HEK293 (cell line): ENCODE data around the gene BCAR1.
A peak's percentile ranks its signal among the peaks of the same experiment; 100 is the strongest.

Experiments used
- CTCF ChIA-PET: fragments of 350-600 bp; formaldehyde crosslinking; extraction: SDS; loops from one replicate; lab custom pipeline; 2021; ENCODE audit warnings: antibody characterized with exemption; lab: Yijun Ruan, JAX
- POLR2A ChIA-PET: fragments of 300-600 bp; formaldehyde crosslinking; extraction: SDS; loops from one replicate; lab custom pipeline; 2020; ENCODE audit warnings: antibody characterized with exemption, inconsistent platforms; lab: Yijun Ruan, JAX
- H3K27ac ChIP-seq: fragments of 200-500 bp; sonication (Bioruptor generic); 2 replicates; pipeline ENCODE4 v1.5.1; 2014; ENCODE audit warnings: low read depth, low read length, control low read depth, inconsistent platforms; ENCODE audit errors: extremely low read depth
- H3K36me3 ChIP-seq, 2 experiments: fragments of 200-500 bp in 1 of 2; sonication (Bioruptor generic) in 1 of 2; 1 replicate in 1 of 2; 2 replicates in 1 of 2; pipeline ENCODE4 v1.5.1; 2014 to 2017; ENCODE audit warnings: inconsistent platforms in 2 of 2, low read length in 2 of 2; ENCODE audit not compliant: control insufficient read depth in 2 of 2, insufficient read depth in 1 of 2
- H3K4me1 ChIP-seq: fragments of 200-500 bp; sonication (Bioruptor generic); 2 replicates; pipeline ENCODE4 v1.5.1; 2014; ENCODE audit warnings: mild to moderate bottlenecking, low read length, inconsistent platforms; ENCODE audit not compliant: control insufficient read depth, insufficient read depth
- H3K4me3 ChIP-seq: 2 replicates; pipeline ENCODE4 v1.5.1; 2011; ENCODE audit warnings: low read depth, mild to moderate bottlenecking, control low read depth, low read length, moderate library complexity
- H3K9me3 ChIP-seq: fragments of 200-500 bp; sonication (Bioruptor generic); 2 replicates; pipeline ENCODE4 v1.5.1; 2014; ENCODE audit warnings: low read depth, low read length, inconsistent platforms; ENCODE audit not compliant: control insufficient read depth, insufficient read depth
- AEBP2 ChIP-seq: fragments of 450-650 bp; formaldehyde crosslinking; IDR thresholded peaks from 2 replicates; pipeline ENCODE4 v1.5.1; 2016; ENCODE audit warnings: missing biosample characterization, missing genetic modification characterization, borderline replicate concordance
- KLF8 ChIP-seq: fragments of 450-650 bp; formaldehyde crosslinking; IDR thresholded peaks from 2 replicates; pipeline ENCODE4 v1.5.1; 2016; ENCODE audit warnings: missing biosample characterization, missing genetic modification characterization
- PATZ1 ChIP-seq: fragments of 450-650 bp; formaldehyde crosslinking; IDR thresholded peaks from 2 replicates; pipeline ENCODE4 v1.5.1; 2016; ENCODE audit warnings: missing biosample characterization, missing genetic modification characterization
- SP2 ChIP-seq: fragments of 450-650 bp; formaldehyde crosslinking; IDR thresholded peaks from 2 replicates; pipeline ENCODE4 v1.5.1; 2016; ENCODE audit warnings: missing biosample characterization, missing genetic modification characterization
- TSHZ1 ChIP-seq: fragments of 450-650 bp; formaldehyde crosslinking; IDR thresholded peaks from 2 replicates; pipeline ENCODE4 v1.5.1; 2016; ENCODE audit warnings: missing biosample characterization, missing genetic modification characterization, borderline replicate concordance
- ZEB2 ChIP-seq: fragments of 450-650 bp; formaldehyde crosslinking; IDR thresholded peaks from 2 replicates; pipeline ENCODE4 v1.5.1; 2016; ENCODE audit warnings: missing biosample characterization, missing genetic modification characterization
- ZFHX2 ChIP-seq: fragments of 450-650 bp; formaldehyde crosslinking; conservative IDR thresholded peaks from 2 replicates; pipeline ENCODE4 v1.5.1; 2016; ENCODE audit warnings: missing biosample characterization, missing genetic modification characterization
- ZIC2 ChIP-seq: fragments of 450-650 bp; formaldehyde crosslinking; IDR thresholded peaks from 2 replicates; pipeline ENCODE4 v1.5.1; 2016; ENCODE audit warnings: missing biosample characterization, missing genetic modification characterization
- ZNF112 ChIP-seq: fragments of 450-650 bp; formaldehyde crosslinking; IDR thresholded peaks from 2 replicates; pipeline ENCODE4 v1.5.0; 2017; ENCODE audit warnings: missing biosample characterization, missing genetic modification characterization
- ZNF140 ChIP-seq: fragments of 450-650 bp; formaldehyde crosslinking; IDR thresholded peaks from 2 replicates; pipeline ENCODE4 v1.5.1; 2016; ENCODE audit warnings: missing biosample characterization, missing genetic modification characterization
- ZNF214 ChIP-seq: fragments of 450-650 bp; formaldehyde crosslinking; IDR thresholded peaks from 2 replicates; pipeline ENCODE4 v1.5.1; 2017; ENCODE audit warnings: missing biosample characterization, mild to moderate bottlenecking, missing genetic modification characterization, borderline replicate concordance
- ZNF274 ChIP-seq, 2 experiments: fragments of 200-500 bp in 1 of 2; fragments of 450-650 bp in 1 of 2; sonication (Bioruptor generic) in 1 of 2; formaldehyde crosslinking in 1 of 2; IDR thresholded peaks; 2 replicates each; pipeline versions ENCODE4 v1.5.1 to v1.6.1; 2014 to 2016; ENCODE audit warnings: borderline replicate concordance in 1 of 2, inconsistent platforms in 1 of 2, low read length in 1 of 2, missing biosample characterization in 1 of 2, missing genetic modification characterization in 1 of 2
- ZNF280D ChIP-seq: fragments of 450-650 bp; formaldehyde crosslinking; IDR thresholded peaks from 2 replicates; pipeline ENCODE4 v1.5.1; 2016; ENCODE audit warnings: missing biosample characterization, missing genetic modification characterization
- ZNF404 ChIP-seq: fragments of 450-650 bp; formaldehyde crosslinking; IDR thresholded peaks from 2 replicates; pipeline ENCODE4 v1.5.1; 2017; ENCODE audit warnings: missing biosample characterization, missing genetic modification characterization
- ZNF561 ChIP-seq: fragments of 450-650 bp; IDR thresholded peaks from 2 replicates; pipeline ENCODE4 v1.5.1; 2018; ENCODE audit warnings: missing biosample characterization, missing genetic modification characterization, borderline replicate concordance
- TF ChIP-seq, protein P1 (sequence below): fragments of 450-650 bp; formaldehyde crosslinking; IDR thresholded peaks from 2 replicates; pipeline ENCODE4 v1.5.1; 2017; ENCODE audit warnings: missing biosample characterization, missing genetic modification characterization
- TF ChIP-seq, protein P2 (sequence below): fragments of 450-650 bp; formaldehyde crosslinking; IDR thresholded peaks from 2 replicates; pipeline ENCODE4 v1.5.1; 2016; ENCODE audit warnings: missing biosample characterization, missing genetic modification characterization

The BCAR1 gene

DNA sequence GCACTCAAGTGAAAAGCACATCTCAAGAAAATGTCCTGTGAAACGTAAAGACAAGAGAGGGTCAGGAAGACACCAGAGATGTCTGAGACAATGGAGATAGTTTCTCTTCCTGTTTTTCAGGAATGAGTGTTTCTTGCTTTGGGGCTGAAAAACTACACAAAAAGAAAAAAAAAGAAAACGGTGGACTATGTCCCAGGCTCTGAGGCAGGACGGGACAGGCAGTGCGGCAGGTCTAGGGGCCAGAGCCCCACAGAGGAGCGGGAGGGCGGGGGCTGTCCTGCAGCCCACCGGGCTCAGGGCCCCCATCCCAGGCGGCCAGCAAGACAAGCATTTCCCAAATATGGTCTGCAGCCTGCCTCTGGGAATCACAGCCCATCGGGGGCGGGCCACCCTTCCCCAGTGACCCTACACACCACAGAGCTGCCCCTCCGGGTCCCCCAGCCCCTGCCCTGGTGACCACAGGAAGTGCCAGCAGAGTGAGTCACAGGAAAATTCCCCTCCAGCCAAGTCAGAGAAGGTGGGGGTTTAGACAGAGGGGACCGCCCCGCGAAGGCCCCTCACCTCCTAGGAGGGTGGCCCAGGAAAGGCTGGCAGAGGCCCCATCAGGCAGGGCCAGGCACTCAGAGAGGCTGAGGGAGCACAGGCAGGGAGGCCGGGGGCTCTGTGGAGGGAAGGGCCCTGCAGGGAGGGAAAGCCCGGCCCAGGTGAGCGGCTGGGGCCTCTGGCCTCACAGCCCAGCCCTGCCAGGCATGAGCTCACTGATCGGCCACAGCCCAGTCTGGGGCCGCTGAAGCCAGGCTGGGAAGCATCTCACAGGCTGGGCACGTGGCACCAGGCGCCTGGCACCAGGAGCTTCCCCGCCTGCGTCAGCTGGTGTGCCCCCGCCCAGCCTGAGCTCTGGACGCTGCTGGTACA, 6.3 kb downstream of the BCAR1 start:
- ChIA-PET POLR2A (interaction anchor here (1.1 to 1.2 kb wide), 2 partner anchors 9 to 11 kb away, joined by 7 to 9 read pairs; no protein-coding TSS in a partner anchor), CTCF (interaction anchor here (0.6 to 2.4 kb wide), 5 partner anchors 11 to 158 kb away, joined by 4 to 6 read pairs (median 6); no protein-coding TSS in a partner anchor)
- Histone ChIP-seq H3K9me3 (no peaks in the 10 kb centered on the region), H3K4me1 (peaks cover 2% of the 10 kb centered on the region; the same call in 1 of the 2 replicates), H3K27ac (0 out of 2 replicates have a peak overlapping the region, but pooled peaks have one; percentile 28), H3K36me3 (peaks cover 0 to 44% of the 10 kb centered on the region in 2 experiments; a peak in 1 of 3 replicates), H3K4me3 (no peak overlapping the region)
- TF ChIP-seq ZIC2 (tag by site-specific recombination) (peak; percentile 57), ZFHX2 (no peak), SP2 (tag by site-specific recombination) (peak; percentile 33; the same call in 1 of the 2 replicates), KLF8 (tag by site-specific recombination) (no peak), ZNF140 (tag by site-specific recombination) (no peak), ZNF280D (no peak), ZNF561 (tag by site-specific recombination) (no peak), PATZ1 (peak; percentile 68), ZEB2 (tag by site-specific recombination) (no peak), ZNF214 (tag by site-specific recombination) (no peak), ZNF112 (tag by site-specific recombination) (no peak), ZNF274 (IDR thresholded peaks at IDR 0.05; ENCODE audit: low read length) (no peak), ZNF274 (tag by site-specific recombination; IDR thresholded peaks at IDR 0.05; ENCODE audit: borderline replicate concordance) (no peak), TSHZ1 (no peak), ZNF404 (tag by site-specific recombination) (no peak), AEBP2 (no peak)
- TF ChIP-seq, protein P1, sequence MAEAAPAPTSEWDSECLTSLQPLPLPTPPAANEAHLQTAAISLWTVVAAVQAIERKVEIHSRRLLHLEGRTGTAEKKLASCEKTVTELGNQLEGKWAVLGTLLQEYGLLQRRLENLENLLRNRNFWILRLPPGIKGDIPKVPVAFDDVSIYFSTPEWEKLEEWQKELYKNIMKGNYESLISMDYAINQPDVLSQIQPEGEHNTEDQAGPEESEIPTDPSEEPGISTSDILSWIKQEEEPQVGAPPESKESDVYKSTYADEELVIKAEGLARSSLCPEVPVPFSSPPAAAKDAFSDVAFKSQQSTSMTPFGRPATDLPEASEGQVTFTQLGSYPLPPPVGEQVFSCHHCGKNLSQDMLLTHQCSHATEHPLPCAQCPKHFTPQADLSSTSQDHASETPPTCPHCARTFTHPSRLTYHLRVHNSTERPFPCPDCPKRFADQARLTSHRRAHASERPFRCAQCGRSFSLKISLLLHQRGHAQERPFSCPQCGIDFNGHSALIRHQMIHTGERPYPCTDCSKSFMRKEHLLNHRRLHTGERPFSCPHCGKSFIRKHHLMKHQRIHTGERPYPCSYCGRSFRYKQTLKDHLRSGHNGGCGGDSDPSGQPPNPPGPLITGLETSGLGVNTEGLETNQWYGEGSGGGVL (tag by site-specific recombination), result peak; percentile 72
- TF ChIP-seq, protein P2, sequence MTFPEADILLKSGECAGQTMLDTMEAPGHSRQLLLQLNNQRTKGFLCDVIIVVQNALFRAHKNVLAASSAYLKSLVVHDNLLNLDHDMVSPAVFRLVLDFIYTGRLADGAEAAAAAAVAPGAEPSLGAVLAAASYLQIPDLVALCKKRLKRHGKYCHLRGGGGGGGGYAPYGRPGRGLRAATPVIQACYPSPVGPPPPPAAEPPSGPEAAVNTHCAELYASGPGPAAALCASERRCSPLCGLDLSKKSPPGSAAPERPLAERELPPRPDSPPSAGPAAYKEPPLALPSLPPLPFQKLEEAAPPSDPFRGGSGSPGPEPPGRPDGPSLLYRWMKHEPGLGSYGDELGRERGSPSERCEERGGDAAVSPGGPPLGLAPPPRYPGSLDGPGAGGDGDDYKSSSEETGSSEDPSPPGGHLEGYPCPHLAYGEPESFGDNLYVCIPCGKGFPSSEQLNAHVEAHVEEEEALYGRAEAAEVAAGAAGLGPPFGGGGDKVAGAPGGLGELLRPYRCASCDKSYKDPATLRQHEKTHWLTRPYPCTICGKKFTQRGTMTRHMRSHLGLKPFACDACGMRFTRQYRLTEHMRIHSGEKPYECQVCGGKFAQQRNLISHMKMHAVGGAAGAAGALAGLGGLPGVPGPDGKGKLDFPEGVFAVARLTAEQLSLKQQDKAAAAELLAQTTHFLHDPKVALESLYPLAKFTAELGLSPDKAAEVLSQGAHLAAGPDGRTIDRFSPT (tag by site-specific recombination), result no peak
